ENCODE data around the gene MBP. TPM values are rescaled to one million over a fixed set of nuclear protein-coding genes. Genes with fewer than 3 reads are reported as not detected.

Gene MBP
- total RNA-seq, 1 experiment from 2014 or later, result 4.5 TPM

DNA sequence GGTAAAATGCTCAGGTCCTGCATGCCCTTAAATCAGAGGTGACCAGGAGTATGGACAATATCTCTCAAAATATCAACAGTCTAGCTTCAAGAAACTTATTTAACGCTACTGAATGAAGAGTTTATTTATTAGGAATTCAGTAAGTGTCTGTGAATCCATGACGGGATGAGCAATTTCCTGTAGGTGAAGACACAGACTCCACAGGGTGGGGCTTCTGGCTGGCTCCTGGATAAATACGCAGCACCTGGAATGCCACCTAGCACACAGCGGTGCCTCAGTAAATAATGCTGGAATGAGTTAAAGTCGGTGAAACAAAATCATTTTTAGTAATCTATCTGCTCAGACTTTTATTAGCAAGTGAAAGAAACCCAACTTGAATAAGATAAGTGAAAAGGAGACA is 29.4 kb upstream of the MBP start:
- no peak for DNase-seq
- Histone ChIP-seq H3K36me3 (replicated peaks; ENCODE audit: control insufficient read depth, insufficient read depth, low read length) (no peaks in the 10 kb centered on the region), H3K27me3 (ENCODE audit: control insufficient read depth, insufficient read depth, low read length) (no peaks in the 10 kb centered on the region), H3K4me3 (ENCODE audit: insufficient read depth, low read depth, low read length) (no peak overlapping the region)

DNA sequence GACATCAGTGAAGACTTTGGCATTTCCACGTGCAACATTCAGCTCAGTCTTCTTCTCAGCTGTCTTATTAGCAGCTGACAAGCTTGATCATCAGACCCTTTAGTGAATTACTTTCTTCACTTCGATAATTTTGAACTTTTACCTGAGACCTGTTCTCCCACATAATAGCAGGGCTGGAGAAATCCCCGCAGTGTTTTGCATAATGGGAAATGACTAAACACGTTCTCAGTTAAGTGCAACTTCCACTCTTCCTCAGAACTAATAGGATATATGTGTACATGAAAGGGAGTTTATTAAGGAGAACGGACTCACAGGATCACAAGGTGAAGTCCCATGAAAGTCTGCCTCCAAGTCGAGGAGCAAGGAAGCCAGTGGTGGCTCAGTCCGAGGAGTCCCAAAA is 28.8 kb upstream of the MBP start:
- no peak overlapping the region for H3K4me3 ChIP-seq (ENCODE audit: insufficient read depth, low read depth, low read length)
- no peak for DNase-seq
- no peaks in the 10 kb centered on the region for H3K27me3 ChIP-seq (ENCODE audit: control insufficient read depth, insufficient read depth, low read length)
- no peaks in the 10 kb centered on the region for H3K36me3 ChIP-seq (replicated peaks; ENCODE audit: control insufficient read depth, insufficient read depth, low read length)

DNA sequence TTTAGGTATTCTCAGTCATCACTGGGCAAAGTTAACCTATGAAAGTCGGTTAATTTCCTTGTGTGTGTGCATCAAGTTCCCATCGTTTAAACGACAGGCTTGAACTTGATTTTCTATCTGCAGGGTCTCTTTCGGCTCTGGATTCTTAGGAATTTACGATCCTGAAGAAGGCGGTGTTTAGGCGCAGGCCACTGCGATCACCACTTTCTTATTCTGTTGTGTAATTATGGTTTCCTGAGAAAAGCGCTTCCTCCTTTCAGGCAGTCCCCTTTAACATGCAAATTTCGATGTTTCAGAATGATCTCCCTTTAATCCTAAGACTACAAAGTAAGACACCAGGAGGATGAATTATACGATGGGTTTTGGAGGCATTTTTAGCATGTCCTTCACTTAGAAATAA is 27.9 kb upstream of the MBP start:
- H3K4me3 ChIP-seq (ENCODE audit: insufficient read depth, low read depth, low read length), result no peak overlapping the region
- H3K27me3 ChIP-seq (ENCODE audit: control insufficient read depth, insufficient read depth, low read length), result no peaks in the 10 kb centered on the region
- DNase-seq, result peak; percentile 68
- no peaks in the 10 kb centered on the region for H3K36me3 ChIP-seq (replicated peaks; ENCODE audit: control insufficient read depth, insufficient read depth, low read length)

- H3K36me3 ChIP-seq (replicated peaks; ENCODE audit: control insufficient read depth, insufficient read depth, low read length), result no peaks in the 10 kb centered on the region
- no peak overlapping the region for H3K4me3 ChIP-seq (ENCODE audit: insufficient read depth, low read depth, low read length)
- DNase-seq, result no peak
- no peaks in the 10 kb centered on the region for H3K27me3 ChIP-seq (ENCODE audit: control insufficient read depth, insufficient read depth, low read length)
Observed at GRCh38 chr18:77157312-77157711, 24.7 kb upstream of the MBP start.

- Histone ChIP-seq H3K36me3 (replicated peaks; ENCODE audit: control insufficient read depth, insufficient read depth, low read length) (no peaks in the 10 kb centered on the region), H3K4me3 (ENCODE audit: insufficient read depth, low read depth, low read length) (no peak overlapping the region), H3K27me3 (ENCODE audit: control insufficient read depth, insufficient read depth, low read length) (no peaks in the 10 kb centered on the region)
- no peak for DNase-seq
Observed at GRCh38 chr18:77155031-77155430, 22.4 kb upstream of the MBP start.

GRCh38 chr18:77153404-77153803 is 20.8 kb upstream of the MBP start:
- no peaks in the 10 kb centered on the region for H3K27me3 ChIP-seq (ENCODE audit: control insufficient read depth, insufficient read depth, low read length)
- H3K36me3 ChIP-seq (replicated peaks; ENCODE audit: control insufficient read depth, insufficient read depth, low read length), result no peaks in the 10 kb centered on the region
- H3K4me3 ChIP-seq (ENCODE audit: insufficient read depth, low read depth, low read length), result no peak overlapping the region
- DNase-seq, result peak; percentile 48

DNA sequence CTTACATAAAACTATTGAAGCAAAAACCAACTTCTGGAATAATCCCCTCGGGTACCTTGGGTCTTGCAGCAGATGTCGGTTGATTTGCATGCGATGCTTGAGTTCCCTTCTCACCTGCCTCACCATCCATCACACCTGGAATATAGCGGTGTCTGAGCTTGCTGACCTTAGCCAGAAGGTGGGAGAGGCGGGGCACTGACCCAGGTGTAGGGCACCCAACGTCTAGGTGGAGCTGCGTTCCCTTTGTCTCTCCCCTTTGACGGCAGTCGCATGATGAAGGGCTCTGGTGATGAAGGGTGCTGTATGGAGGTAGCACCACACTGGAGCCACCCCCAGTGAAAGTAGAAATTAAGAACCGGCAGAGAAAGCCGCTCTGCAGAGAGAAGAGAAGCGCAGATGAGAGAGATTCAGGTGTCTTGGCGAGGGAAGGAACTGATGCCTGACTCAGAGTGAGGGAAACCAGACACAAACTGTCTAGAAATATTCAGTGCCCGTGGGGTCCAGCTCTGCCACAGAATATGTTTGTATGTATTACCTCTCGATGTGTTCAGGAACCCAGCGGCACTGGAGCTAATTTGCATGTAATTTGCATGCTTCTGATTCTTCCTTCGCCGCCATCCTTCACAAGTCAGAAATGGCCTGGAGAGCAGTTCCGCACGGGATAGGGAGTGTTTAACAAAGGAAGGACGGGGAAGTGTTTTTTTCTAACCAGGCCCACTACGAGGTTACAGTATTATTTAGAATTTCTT is 19.4 kb upstream of the MBP start:
- Histone ChIP-seq H3K36me3 (replicated peaks; ENCODE audit: control insufficient read depth, insufficient read depth, low read length) (no peaks in the 10 kb centered on the region), H3K27me3 (ENCODE audit: control insufficient read depth, insufficient read depth, low read length) (no peaks in the 10 kb centered on the region), H3K4me3 (ENCODE audit: insufficient read depth, low read depth, low read length) (no peak overlapping the region)
- peak; percentile 43 for DNase-seq

DNA sequence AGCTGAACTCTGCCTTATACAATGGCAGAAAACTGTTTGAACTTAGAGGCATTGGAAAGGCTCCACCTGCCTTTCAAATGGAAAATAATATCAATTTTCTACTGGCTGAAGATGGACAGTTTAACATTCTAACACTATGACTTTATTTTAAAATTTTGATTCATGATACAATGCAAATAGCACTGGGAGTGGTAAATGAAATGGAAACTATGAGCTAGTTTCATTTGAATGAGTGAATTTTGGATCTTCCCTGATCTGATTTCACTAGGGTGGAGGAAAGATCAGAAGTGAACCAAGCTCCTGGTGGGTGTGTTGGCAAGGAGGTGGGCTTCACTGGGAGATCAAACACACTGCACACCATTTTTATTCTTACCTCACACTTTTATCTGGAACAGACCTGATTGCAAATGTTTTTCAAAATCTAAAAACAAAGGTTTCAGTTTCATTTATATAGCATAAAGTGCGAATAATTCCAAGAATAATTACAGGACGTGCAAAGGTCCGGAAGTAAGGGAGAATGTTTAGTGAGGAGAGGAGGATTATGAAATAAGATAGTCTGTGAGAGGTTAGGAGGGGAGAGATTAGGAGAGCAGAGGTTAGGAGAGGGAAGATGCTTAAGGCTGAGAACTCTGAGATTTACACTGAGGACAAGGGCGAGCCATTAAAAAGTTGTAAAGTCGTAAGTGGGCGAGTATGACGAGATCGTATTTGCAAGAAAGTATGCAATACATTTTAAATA is 18.6 kb upstream of the MBP start:
- DNase-seq, result no peak
- no peak overlapping the region for H3K4me3 ChIP-seq (ENCODE audit: insufficient read depth, low read depth, low read length)

DNA sequence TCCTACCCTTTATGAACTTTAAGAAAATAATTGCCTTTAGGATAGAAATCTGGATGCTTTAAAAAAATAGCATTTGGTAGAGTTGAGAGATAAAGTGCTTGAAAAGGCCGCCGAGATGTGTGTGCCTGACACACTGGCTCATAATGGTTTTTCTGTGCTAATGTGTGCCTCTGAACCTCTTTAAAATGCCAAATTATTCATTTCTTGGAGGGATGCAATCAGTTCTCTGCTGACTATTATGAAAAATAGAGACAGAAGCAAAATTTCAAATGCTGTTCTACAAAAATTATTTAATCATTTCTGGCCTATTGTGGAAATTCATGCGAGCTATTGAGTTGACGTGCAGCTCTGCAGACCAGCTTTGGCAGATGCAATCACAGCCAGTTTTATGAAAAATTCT is 18.0 kb upstream of the MBP start:
- no peaks in the 10 kb centered on the region for H3K36me3 ChIP-seq (replicated peaks; ENCODE audit: control insufficient read depth, insufficient read depth, low read length)
- DNase-seq, result no peak
- no peak overlapping the region for H3K4me3 ChIP-seq (ENCODE audit: insufficient read depth, low read depth, low read length)
- H3K27me3 ChIP-seq (ENCODE audit: control insufficient read depth, insufficient read depth, low read length), result no peaks in the 10 kb centered on the region

More for the DNA sequence above, 18.6 kb upstream of the MBP start:
- no peaks in the 10 kb centered on the region for H3K36me3 ChIP-seq (replicated peaks; ENCODE audit: control insufficient read depth, insufficient read depth, low read length)
- H3K27me3 ChIP-seq (ENCODE audit: control insufficient read depth, insufficient read depth, low read length), result no peaks in the 10 kb centered on the region

GRCh38 chr18:77148289-77148688 is 15.7 kb upstream of the MBP start:
- H3K36me3 ChIP-seq (replicated peaks; ENCODE audit: control insufficient read depth, insufficient read depth, low read length), result no peaks in the 10 kb centered on the region
- no peak for DNase-seq
- H3K27me3 ChIP-seq (ENCODE audit: control insufficient read depth, insufficient read depth, low read length), result no peaks in the 10 kb centered on the region
- no peak overlapping the region for H3K4me3 ChIP-seq (ENCODE audit: insufficient read depth, low read depth, low read length)

DNA sequence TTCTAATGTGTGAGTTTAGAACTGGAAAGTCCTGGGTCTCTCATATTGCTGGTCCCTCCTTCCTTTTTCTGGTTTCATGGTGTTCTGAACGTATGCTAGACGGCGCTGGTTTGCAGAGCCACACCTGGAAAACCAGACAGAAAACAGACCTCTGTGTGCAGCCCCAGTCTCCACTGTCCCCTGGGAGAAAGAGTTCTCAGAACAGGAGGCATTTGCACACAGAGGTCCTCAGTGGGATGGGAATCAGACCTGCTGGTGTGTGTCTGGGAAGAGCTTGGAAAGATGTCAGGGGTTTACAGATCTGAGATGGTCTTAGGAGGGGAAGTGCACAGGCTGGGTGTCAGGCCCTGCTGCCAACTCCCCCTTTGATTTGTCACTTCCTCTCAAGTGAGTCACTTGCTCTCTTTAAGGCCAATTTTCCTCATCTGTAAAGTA is 14.9 kb upstream of the MBP start:
- Histone ChIP-seq H3K4me3 (ENCODE audit: insufficient read depth, low read depth, low read length) (no peak overlapping the region), H3K27me3 (ENCODE audit: control insufficient read depth, insufficient read depth, low read length) (no peaks in the 10 kb centered on the region), H3K36me3 (replicated peaks; ENCODE audit: control insufficient read depth, insufficient read depth, low read length) (no peaks in the 10 kb centered on the region)
- DNase-seq, result no peak

GRCh38 chr18:77146249-77147080 is 13.9 kb upstream of the MBP start:
- Histone ChIP-seq H3K4me3 (ENCODE audit: insufficient read depth, low read depth, low read length) (no peak overlapping the region), H3K27me3 (ENCODE audit: control insufficient read depth, insufficient read depth, low read length) (no peaks in the 10 kb centered on the region), H3K36me3 (replicated peaks; ENCODE audit: control insufficient read depth, insufficient read depth, low read length) (no peaks in the 10 kb centered on the region)
- no peak for DNase-seq

- no peak for DNase-seq
- Histone ChIP-seq H3K4me3 (ENCODE audit: insufficient read depth, low read depth, low read length) (no peak overlapping the region), H3K36me3 (replicated peaks; ENCODE audit: control insufficient read depth, insufficient read depth, low read length) (no peaks in the 10 kb centered on the region), H3K27me3 (ENCODE audit: control insufficient read depth, insufficient read depth, low read length) (no peaks in the 10 kb centered on the region)
Observed at GRCh38 chr18:77145364-77145901, 12.8 kb upstream of the MBP start.

- Histone ChIP-seq H3K4me3 (ENCODE audit: insufficient read depth, low read depth, low read length) (no peak overlapping the region), H3K27me3 (ENCODE audit: control insufficient read depth, insufficient read depth, low read length) (no peaks in the 10 kb centered on the region), H3K36me3 (replicated peaks; ENCODE audit: control insufficient read depth, insufficient read depth, low read length) (no peaks in the 10 kb centered on the region)
- DNase-seq, result no peak
Observed at GRCh38 chr18:77144451-77145118, 12.0 kb upstream of the MBP start.
